GM12878 (cell line): Measurements from ENCODE around the gene OR5C1. TPM values are rescaled to one million over a fixed set of nuclear protein-coding genes. Genes with fewer than 3 reads are reported as not detected.

Experiments
- ATAC-seq: fragments of 200-7000 bp; cut with Tn5 transposase; 3 replicates; pipeline ENCODE4 v1.9.1; 2020; ENCODE audit warnings: mild to moderate bottlenecking, moderate library complexity
- BruUV-seq: library from RNA; stranded (reverse); fragments of 400-500 nt; replicated peaks from 2 replicates; lab custom pipeline; 2021; lab: Mats Ljungman, UMichigan
- CTCF ChIA-PET: fragments of 300-600 bp; sonication (Branson Sonifier 250); formaldehyde crosslinking; extraction: SDS; loops from one replicate; lab custom pipeline; 2021; ENCODE audit warnings: inconsistent platforms; lab: Yijun Ruan, JAX
- POLR2A ChIA-PET: fragments of 350-600 bp; formaldehyde crosslinking; extraction: SDS; loops from one replicate; lab custom pipeline; 2021; ENCODE audit warnings: inconsistent platforms; lab: Charles Lee
- RAD21 ChIA-PET: fragments of 300-600 bp; sonication (Branson Sonifier 250); formaldehyde crosslinking; loops from one replicate; lab custom pipeline; 2023; ENCODE audit warnings: antibody characterized with exemption; ENCODE audit not compliant: unreplicated experiment; lab: Charles Lee
- SMC1A ChIA-PET: fragments of 300-600 bp; sonication (Branson Sonifier 250); formaldehyde crosslinking; loops from one replicate; lab custom pipeline; 2023; ENCODE audit not compliant: unreplicated experiment, uncharacterized antibody; lab: Charles Lee
- DNase-seq: peaks from one replicate; pipeline ENCODE4 v3.0.0-alpha.2; 2011; ENCODE audit warnings: low read depth, low spot score
- FAIRE-seq: peaks from 3 replicates; lab custom pipeline; 2011; peaks lifted over from hg19 to GRCh38; lab: Jason Lieb, UNC
- H2AFZ ChIP-seq: 2 replicates; pipeline ENCODE4 v1.6.0; 2011; ENCODE audit warnings: low read depth, low read length, control low read depth; ENCODE audit not compliant: control insufficient read depth
- H3K27ac ChIP-seq: 2 replicates; pipeline ENCODE4 v1.5.1; 2011; ENCODE audit warnings: control low read depth; ENCODE audit not compliant: control insufficient read depth, insufficient read depth
- H3K27me3 ChIP-seq, 2 experiments: replicated peaks in 1 of 2; 2 replicates each; pipeline versions ENCODE4 v1.6.0 to v1.6.1; 2011; ENCODE audit warnings: low read length in 1 of 2; ENCODE audit not compliant: control insufficient read depth in 2 of 2, insufficient read depth in 2 of 2
- H3K36me3 ChIP-seq, 2 experiments: 2 replicates each; pipeline ENCODE4 v1.5.1; 2011; ENCODE audit warnings: low read length in 1 of 2; ENCODE audit not compliant: control insufficient read depth in 2 of 2, insufficient read depth in 2 of 2
- H3K4me1 ChIP-seq: 2 replicates; pipeline ENCODE4 v1.6.1; 2011; ENCODE audit warnings: mild to moderate bottlenecking, low read length, moderate library complexity, mixed read lengths; ENCODE audit not compliant: control insufficient read depth, insufficient read depth
- H3K4me2 ChIP-seq: 2 replicates; pipeline ENCODE4 v1.6.0; 2011; ENCODE audit warnings: control low read depth; ENCODE audit not compliant: control insufficient read depth, insufficient read depth
- H3K4me3 ChIP-seq: fragments of 200-600 bp; sonication (generic); 2 replicates; pipeline ENCODE4 v1.5.1; 2016
- H3K79me2 ChIP-seq: 2 replicates; pipeline ENCODE4 v1.6.0; 2011; ENCODE audit warnings: low read length; ENCODE audit not compliant: control insufficient read depth, insufficient read depth
- H3K9ac ChIP-seq: 2 replicates; pipeline ENCODE4 v1.8.0; 2011; ENCODE audit warnings: low read length, control low read depth, mixed read lengths; ENCODE audit not compliant: control insufficient read depth, insufficient read depth
- H3K9me3 ChIP-seq: replicated peaks from 3 replicates; pipeline ENCODE4 v1.5.1; 2011; ENCODE audit warnings: mild to moderate bottlenecking, low read length; ENCODE audit not compliant: control insufficient read depth, insufficient read depth
- H4K20me1 ChIP-seq: 2 replicates; pipeline ENCODE4 v1.6.0; 2011; ENCODE audit not compliant: control insufficient read depth, insufficient read depth
- HDAC6 ChIP-seq: fragments of 200-600 bp; sonication (generic); IDR thresholded peaks from one replicate; pipeline ENCODE4 v1.8.0; 2017; ENCODE audit warnings: antibody characterized with exemption; ENCODE audit not compliant: unreplicated experiment
- KLF5 ChIP-seq: fragments of 450-650 bp; IDR thresholded peaks from 2 replicates; pipeline ENCODE4 v1.6.1; 2014; ENCODE audit warnings: mild to moderate bottlenecking; ENCODE audit not compliant: partially characterized antibody
- WGBS: methylation state at CpG from one replicate; pipeline ENCODE4 v1.1.6; 2016; ENCODE audit warnings: low lambda C conversion rate; ENCODE audit not compliant: insufficient replicate concordance, insufficient coverage; ENCODE audit errors: missing lambda C conversion rate; 5-methylcytosine and 5-hydroxymethylcytosine counted together
- in situ Hi-C: fragments of 300-500 bp; cut with MboI; formaldehyde crosslinking; loops from 9 replicates; pipeline ENCODE4 v1.14.3; 2018; ENCODE audit warnings: mixed read lengths
- intact Hi-C: fragments of 100-400 bp; cut with micrococcal nuclease; formaldehyde crosslinking; loops from one replicate; pipeline ENCODE4 v1.14.2; 2022; ENCODE audit not compliant: unreplicated experiment
- polyA plus RNA-seq, 11 experiments: library from polyadenylated mRNA; depleted of rRNA in 4 of 11; unstranded in 6 of 11; stranded (reverse) in 5 of 11; fragments of >200 nt; fragmentation: Nextera tagmentation in 4 of 11; fragmentation: Illumina TruSeq in 1 of 11; extraction: Ambion mirVana in 4 of 11; extraction: Trizol in 1 of 11; gene quantifications; 1 replicate in 1 of 11; 2 replicates in 10 of 11; pipeline versions ENCODE4 v1.2.1 to v1.2.3, GENCODE V29; 2011 to 2016; ENCODE audit warnings: inconsistent platforms in 2 of 11, missing spikeins in 2 of 11, low read depth in 1 of 11
- total RNA-seq, 4 experiments: library from RNA; depleted of rRNA in 3 of 4; stranded (reverse); fragments of >200 nt in 3 of 4; fragmentation: Illumina TruSeq in 1 of 4; extraction: Trizol in 1 of 4; gene quantifications; 2 replicates each; pipeline versions ENCODE4 v1.2.1 to v1.2.3, GENCODE V29; 2013 to 2021
- TF ChIP-seq, protein P1 (sequence below): IDR thresholded peaks from 2 replicates; pipeline ENCODE4 v1.6.1; 2011; ENCODE audit warnings: borderline replicate concordance, low read depth, mild to moderate bottlenecking, moderate library complexity, low read length; ENCODE audit not compliant: insufficient read depth, poor library complexity, severe bottlenecking
- TF ChIP-seq, protein P2 (sequence below): IDR thresholded peaks from 2 replicates; pipeline ENCODE4 v1.6.1; 2011; ENCODE audit warnings: mild to moderate bottlenecking, low read depth, low read length, moderate library complexity; ENCODE audit not compliant: insufficient replicate concordance

The OR5C1 gene
- total and polyA plus RNA-seq, 10 of the 15 experiments (the other 5 are each of a cell fraction or from before 2014, with no cell fraction given) = not detected

DNA sequence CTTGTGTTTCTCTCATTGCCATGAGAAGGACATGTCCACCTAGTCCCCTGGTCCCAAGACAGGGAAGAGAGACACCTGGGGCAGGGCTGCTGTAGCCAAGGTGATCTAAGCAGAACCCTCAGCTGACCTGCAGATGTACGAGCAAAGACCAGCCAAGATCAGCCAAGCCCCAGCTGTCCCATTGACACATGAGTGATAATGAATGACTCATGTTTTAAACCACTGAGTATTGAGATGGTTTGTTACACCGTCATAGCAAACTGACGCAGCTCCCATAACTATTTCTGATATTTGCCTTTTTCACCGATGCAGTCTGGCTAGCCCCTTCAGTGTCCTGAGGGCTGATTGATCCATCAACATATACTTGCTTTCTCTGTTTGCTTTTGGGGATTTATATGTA, 17.9 kb downstream of the OR5C1 start:
- WGBS = 1% methylated on average over 4 of the region's 4 CpGs
- no peaks in the 10 kb centered on the region for H3K9me3 ChIP-seq
- DNase-seq = no peak
- SMC1A ChIA-PET = interaction anchor here (6.3 kb wide), 1 partner anchor 343 kb away, joined by 63 read pairs; no protein-coding TSS in a partner anchor
- TF ChIP-seq, protein P1, sequence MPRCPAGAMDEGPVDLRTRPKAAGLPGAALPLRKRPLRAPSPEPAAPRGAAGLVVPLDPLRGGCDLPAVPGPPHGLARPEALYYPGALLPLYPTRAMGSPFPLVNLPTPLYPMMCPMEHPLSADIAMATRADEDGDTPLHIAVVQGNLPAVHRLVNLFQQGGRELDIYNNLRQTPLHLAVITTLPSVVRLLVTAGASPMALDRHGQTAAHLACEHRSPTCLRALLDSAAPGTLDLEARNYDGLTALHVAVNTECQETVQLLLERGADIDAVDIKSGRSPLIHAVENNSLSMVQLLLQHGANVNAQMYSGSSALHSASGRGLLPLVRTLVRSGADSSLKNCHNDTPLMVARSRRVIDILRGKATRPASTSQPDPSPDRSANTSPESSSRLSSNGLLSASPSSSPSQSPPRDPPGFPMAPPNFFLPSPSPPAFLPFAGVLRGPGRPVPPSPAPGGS = peak; percentile 74
- TF ChIP-seq HDAC6 (no peak), KLF5 (no peak)
- TF ChIP-seq, protein P2, sequence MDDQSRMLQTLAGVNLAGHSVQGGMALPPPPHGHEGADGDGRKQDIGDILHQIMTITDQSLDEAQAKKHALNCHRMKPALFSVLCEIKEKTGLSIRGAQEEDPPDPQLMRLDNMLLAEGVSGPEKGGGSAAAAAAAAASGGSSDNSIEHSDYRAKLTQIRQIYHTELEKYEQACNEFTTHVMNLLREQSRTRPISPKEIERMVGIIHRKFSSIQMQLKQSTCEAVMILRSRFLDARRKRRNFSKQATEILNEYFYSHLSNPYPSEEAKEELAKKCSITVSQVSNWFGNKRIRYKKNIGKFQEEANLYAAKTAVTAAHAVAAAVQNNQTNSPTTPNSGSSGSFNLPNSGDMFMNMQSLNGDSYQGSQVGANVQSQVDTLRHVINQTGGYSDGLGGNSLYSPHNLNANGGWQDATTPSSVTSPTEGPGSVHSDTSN = peak; percentile 12
- TF ChIP-seq, all 136 proteins: peak for 2
- CTCF ChIA-PET = interaction anchor here (0.6 to 1.6 kb wide), 5 partner anchors 18 to 456 kb away, joined by 3 to 5 read pairs (median 3); no protein-coding TSS in a partner anchor
- H3K4me3 ChIP-seq = no peak overlapping the region
- no peak overlapping the region for H2AFZ ChIP-seq
- H3K79me2 ChIP-seq = no peaks in the 10 kb centered on the region
- in situ Hi-C loops (no loop called here), intact Hi-C loops (no loop called here)
- peak; percentile 32; the same call in 2 of the 3 replicates for ATAC-seq
- no peak overlapping the region for H3K27ac ChIP-seq
- no peaks in the 10 kb centered on the region for H4K20me1 ChIP-seq
- POLR2A ChIA-PET = no interaction called here
- H3K4me1 ChIP-seq = no peaks in the 10 kb centered on the region
- H3K36me3 ChIP-seq = no peaks in the 10 kb centered on the region
- H3K27me3 ChIP-seq = no peaks in the 10 kb centered on the region
- no peak overlapping the region for H3K9ac ChIP-seq
- RAD21 ChIA-PET = no interaction called here
- no peak for FAIRE-seq
- no peak overlapping the region for H3K4me2 ChIP-seq
- no TSS peak for BruUV-seq
